Ishikawa (cell line): ENCODE data around the gene CST6.

Experiments
- CEBPB ChIP-seq: IDR thresholded peaks from 2 replicates; pipeline ENCODE4 v1.6.1; 2012
- CREB1 ChIP-seq: IDR thresholded peaks from 2 replicates; pipeline ENCODE4 v1.6.1; 2012; ENCODE audit warnings: low read depth
- EGR1 ChIP-seq: IDR thresholded peaks from 2 replicates; pipeline ENCODE4 v1.6.1; 2012
- EP300 ChIP-seq: IDR thresholded peaks from 2 replicates; pipeline ENCODE4 v1.6.1; 2012; ENCODE audit warnings: borderline replicate concordance
- FOXM1 ChIP-seq: IDR thresholded peaks from 2 replicates; pipeline ENCODE4 v1.6.1; 2012; ENCODE audit warnings: low read depth, borderline replicate concordance
- NFIC ChIP-seq: IDR thresholded peaks from 2 replicates; pipeline ENCODE4 v1.6.1; 2012
- RAD21 ChIP-seq: IDR thresholded peaks from 2 replicates; pipeline ENCODE4 v1.6.1; 2012; ENCODE audit warnings: low read depth
- TAF1 ChIP-seq: IDR thresholded peaks from 2 replicates; pipeline ENCODE4 v1.6.1; 2012; ENCODE audit warnings: low read depth, mild to moderate bottlenecking
- TEAD4 ChIP-seq: IDR thresholded peaks from 2 replicates; pipeline ENCODE4 v1.6.1; 2012
- YY1 ChIP-seq: IDR thresholded peaks from 2 replicates; pipeline ENCODE4 v1.6.1; 2012; ENCODE audit warnings: low read depth
- ZBTB7A ChIP-seq: IDR thresholded peaks from 2 replicates; pipeline ENCODE4 v1.6.1; 2012; ENCODE audit warnings: low read depth
- TF ChIP-seq, protein P1 (sequence below): IDR thresholded peaks from 2 replicates; pipeline ENCODE4 v1.6.1; 2012
- TF ChIP-seq, protein P2 (sequence below): IDR thresholded peaks from 2 replicates; pipeline ENCODE4 v1.6.1; 2012; ENCODE audit warnings: low read depth, mild to moderate bottlenecking
- TF ChIP-seq, protein P3 (sequence below): IDR thresholded peaks from 2 replicates; pipeline ENCODE4 v1.6.1; 2012

DNA sequence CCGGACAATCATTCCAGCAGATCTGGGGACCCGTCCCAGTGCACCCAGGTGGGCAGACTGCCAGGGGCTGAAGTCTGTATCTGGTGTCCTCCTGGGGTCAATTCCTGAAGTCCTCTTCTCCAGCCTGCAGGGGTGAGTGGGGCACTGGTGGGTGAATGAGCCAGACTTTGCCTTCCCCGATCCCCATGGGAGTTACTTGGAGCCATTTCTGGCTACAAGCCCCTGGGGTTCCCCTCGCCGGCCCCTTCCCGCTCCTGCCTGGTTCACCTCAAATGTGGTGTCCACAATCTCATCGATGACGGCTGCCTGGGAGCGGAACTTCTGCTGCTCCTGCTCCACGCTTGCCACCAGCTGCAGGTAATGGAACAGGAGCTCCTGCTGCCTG is 5.0 kb downstream of the CST6 start:
- TF ChIP-seq CREB1, result no peak
- TF ChIP-seq CEBPB, result no peak
- TF ChIP-seq, protein P1, sequence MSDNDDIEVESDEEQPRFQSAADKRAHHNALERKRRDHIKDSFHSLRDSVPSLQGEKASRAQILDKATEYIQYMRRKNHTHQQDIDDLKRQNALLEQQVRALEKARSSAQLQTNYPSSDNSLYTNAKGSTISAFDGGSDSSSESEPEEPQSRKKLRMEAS, result no peak
- TF ChIP-seq EP300, result no peak
- TF ChIP-seq, protein P2, sequence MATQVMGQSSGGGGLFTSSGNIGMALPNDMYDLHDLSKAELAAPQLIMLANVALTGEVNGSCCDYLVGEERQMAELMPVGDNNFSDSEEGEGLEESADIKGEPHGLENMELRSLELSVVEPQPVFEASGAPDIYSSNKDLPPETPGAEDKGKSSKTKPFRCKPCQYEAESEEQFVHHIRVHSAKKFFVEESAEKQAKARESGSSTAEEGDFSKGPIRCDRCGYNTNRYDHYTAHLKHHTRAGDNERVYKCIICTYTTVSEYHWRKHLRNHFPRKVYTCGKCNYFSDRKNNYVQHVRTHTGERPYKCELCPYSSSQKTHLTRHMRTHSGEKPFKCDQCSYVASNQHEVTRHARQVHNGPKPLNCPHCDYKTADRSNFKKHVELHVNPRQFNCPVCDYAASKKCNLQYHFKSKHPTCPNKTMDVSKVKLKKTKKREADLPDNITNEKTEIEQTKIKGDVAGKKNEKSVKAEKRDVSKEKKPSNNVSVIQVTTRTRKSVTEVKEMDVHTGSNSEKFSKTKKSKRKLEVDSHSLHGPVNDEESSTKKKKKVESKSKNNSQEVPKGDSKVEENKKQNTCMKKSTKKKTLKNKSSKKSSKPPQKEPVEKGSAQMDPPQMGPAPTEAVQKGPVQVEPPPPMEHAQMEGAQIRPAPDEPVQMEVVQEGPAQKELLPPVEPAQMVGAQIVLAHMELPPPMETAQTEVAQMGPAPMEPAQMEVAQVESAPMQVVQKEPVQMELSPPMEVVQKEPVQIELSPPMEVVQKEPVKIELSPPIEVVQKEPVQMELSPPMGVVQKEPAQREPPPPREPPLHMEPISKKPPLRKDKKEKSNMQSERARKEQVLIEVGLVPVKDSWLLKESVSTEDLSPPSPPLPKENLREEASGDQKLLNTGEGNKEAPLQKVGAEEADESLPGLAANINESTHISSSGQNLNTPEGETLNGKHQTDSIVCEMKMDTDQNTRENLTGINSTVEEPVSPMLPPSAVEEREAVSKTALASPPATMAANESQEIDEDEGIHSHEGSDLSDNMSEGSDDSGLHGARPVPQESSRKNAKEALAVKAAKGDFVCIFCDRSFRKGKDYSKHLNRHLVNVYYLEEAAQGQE, result no peak
- TF ChIP-seq TAF1, result no peak
- TF ChIP-seq ZBTB7A, result no peak
- TF ChIP-seq YY1, result no peak
- TF ChIP-seq RAD21, result no peak
- no peak for TF ChIP-seq EGR1
- TF ChIP-seq TEAD4, result no peak
- TF ChIP-seq NFIC, result no peak
- TF ChIP-seq, protein P3, sequence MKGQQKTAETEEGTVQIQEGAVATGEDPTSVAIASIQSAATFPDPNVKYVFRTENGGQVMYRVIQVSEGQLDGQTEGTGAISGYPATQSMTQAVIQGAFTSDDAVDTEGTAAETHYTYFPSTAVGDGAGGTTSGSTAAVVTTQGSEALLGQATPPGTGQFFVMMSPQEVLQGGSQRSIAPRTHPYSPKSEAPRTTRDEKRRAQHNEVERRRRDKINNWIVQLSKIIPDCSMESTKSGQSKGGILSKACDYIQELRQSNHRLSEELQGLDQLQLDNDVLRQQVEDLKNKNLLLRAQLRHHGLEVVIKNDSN, result no peak
- TF ChIP-seq FOXM1, result no peak
